Lower leg skin (tissue), 4 donors: ENCODE data around the gene LYRM7. TPM values are rescaled to one million over a fixed set of nuclear protein-coding genes. Genes with fewer than 3 reads are reported as not detected.
"Not testable (repeated sequence)": the region's sequence is repeated elsewhere in the genome, so short reads cannot be mapped to it uniquely, and the experiment has no call there.

ENCODE experiments used
- DNase-seq, 2 donors: peaks; one replicate each; pipeline ENCODE4 v3.0.0-alpha.2; 2019; ENCODE audit warnings: low spot score in 2 of 2
- H3K4me3 ChIP-seq: fragments of 200-600 bp; sonication (generic); 2 replicates; pipeline ENCODE4 v1.5.1; 2017; ENCODE audit warnings: mild to moderate bottlenecking, low read depth; ENCODE audit not compliant: poor library complexity, severe bottlenecking
- POLR2A ChIP-seq, 2 donors: fragments of 450-650 bp; IDR thresholded peaks; one replicate each; pipeline ENCODE4 v1.6.1; 2016 to 2017; ENCODE audit warnings: antibody characterized with exemption in 2 of 2, mild to moderate bottlenecking in 1 of 2, moderate library complexity in 1 of 2
- WGBS, 2 donors: methylation state at CpG; one replicate each; pipeline ENCODE4 v1.1.5; 2018; 5-methylcytosine and 5-hydroxymethylcytosine counted together
- intact Hi-C: fragments of 100-400 bp; cut with DNase I; formaldehyde crosslinking; loops from one replicate; pipeline ENCODE4 v1.15.0; 2023; ENCODE audit warnings: low total_unique reads
- total RNA-seq, 4 donors: library from RNA; depleted of rRNA; stranded (reverse); fragments of >200 nt; gene quantifications; one replicate each; pipeline ENCODE4 v1.1.0, GENCODE V29; 2016
- TF ChIP-seq, protein P1 (sequence below), 3 donors: fragments of 450-650 bp; IDR thresholded peaks; one replicate each; pipeline ENCODE4 v1.5.1; 2016; ENCODE audit warnings: antibody characterized with exemption in 3 of 3, mild to moderate bottlenecking in 3 of 3, moderate library complexity in 2 of 3

The LYRM7 gene
- total RNA-seq, 4 donors from 2014 or later, result 4.1 to 15.7 (median 5.8) TPM

- TF ChIP-seq, protein P1, sequence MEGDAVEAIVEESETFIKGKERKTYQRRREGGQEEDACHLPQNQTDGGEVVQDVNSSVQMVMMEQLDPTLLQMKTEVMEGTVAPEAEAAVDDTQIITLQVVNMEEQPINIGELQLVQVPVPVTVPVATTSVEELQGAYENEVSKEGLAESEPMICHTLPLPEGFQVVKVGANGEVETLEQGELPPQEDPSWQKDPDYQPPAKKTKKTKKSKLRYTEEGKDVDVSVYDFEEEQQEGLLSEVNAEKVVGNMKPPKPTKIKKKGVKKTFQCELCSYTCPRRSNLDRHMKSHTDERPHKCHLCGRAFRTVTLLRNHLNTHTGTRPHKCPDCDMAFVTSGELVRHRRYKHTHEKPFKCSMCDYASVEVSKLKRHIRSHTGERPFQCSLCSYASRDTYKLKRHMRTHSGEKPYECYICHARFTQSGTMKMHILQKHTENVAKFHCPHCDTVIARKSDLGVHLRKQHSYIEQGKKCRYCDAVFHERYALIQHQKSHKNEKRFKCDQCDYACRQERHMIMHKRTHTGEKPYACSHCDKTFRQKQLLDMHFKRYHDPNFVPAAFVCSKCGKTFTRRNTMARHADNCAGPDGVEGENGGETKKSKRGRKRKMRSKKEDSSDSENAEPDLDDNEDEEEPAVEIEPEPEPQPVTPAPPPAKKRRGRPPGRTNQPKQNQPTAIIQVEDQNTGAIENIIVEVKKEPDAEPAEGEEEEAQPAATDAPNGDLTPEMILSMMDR (IDR thresholded peaks at IDR 0.05), result no peak
- no peak for TF ChIP-seq POLR2A (IDR thresholded peaks at IDR 0.05)
- DNase-seq, result no peak
- intact Hi-C loops, result no loop called here
- H3K4me3 ChIP-seq, result no peak overlapping the region
- WGBS, 2 donors, result 95 to 99% methylated on average over 4 of the region's 4 CpGs
Observed at GRCh38 chr5:131246504-131246903, 75.8 kb downstream of the LYRM7 start.

- no peak for DNase-seq
- TF ChIP-seq, protein P1 (IDR thresholded peaks at IDR 0.05), result no peak
- TF ChIP-seq POLR2A (IDR thresholded peaks at IDR 0.05), result no peak
- 69 to 76% methylated on average over 3 of the region's 3 CpGs for WGBS, 2 donors
- intact Hi-C loops, result no loop called here
- H3K4me3 ChIP-seq, result no peak overlapping the region
Observed at GRCh38 chr5:131250751-131251475, 80.2 kb downstream of the LYRM7 start.

GRCh38 chr5:131252824-131253171 lies 82.1 kb downstream of the LYRM7 start:
- 72% methylated on average over 6 of the region's 6 CpGs for WGBS, 2 donors
- H3K4me3 ChIP-seq, result no peak overlapping the region
- DNase-seq, result peak; percentile 69 to 90
- TF ChIP-seq POLR2A (IDR thresholded peaks at IDR 0.05), result no peak
- TF ChIP-seq, protein P1 (IDR thresholded peaks at IDR 0.05), result no peak
- intact Hi-C loops, result no loop called here

DNA sequence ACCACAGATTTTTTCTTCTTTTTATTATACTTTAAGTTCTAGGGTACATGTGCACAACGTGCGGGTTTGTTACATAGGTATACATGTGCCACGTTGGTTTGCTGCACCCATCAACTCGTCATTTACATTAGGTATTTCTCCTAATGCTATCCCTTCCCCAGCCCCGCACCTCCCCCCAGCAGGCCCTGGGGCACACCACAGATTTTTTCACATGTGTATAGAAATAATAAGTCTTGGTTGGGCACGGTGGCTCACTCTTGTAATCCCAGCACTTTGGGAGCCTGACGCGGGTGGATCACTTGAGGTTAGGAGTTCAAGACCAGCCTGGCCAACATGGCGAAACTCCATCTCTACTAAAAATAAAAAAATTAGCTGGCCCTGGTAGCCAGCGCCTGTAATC lies 83.3 kb downstream of the LYRM7 start:
- intact Hi-C loops, DNase-seq, H3K4me3 ChIP-seq: not testable (repeated sequence)
- WGBS, 2 donors, result 89 to 91% methylated on average over 10 of the region's 10 CpGs

- no peak for DNase-seq
- intact Hi-C loops, result no loop called here
- no peak overlapping the region for H3K4me3 ChIP-seq
- 65 to 76% methylated on average over 2 of the region's 2 CpGs for WGBS, 2 donors
- TF ChIP-seq, protein P1 (IDR thresholded peaks at IDR 0.05), result no peak
- no peak for TF ChIP-seq POLR2A (IDR thresholded peaks at IDR 0.05)
Observed at GRCh38 chr5:131254741-131255140, 84.0 kb downstream of the LYRM7 start.

Other genes with a start within 250 kb of the LYRM7 start
- gene HINT1, start 5.7 kb upstream of the LYRM7 start, total RNA-seq, result 100 to 1,000 TPM; 154 to 211 (median 190) TPM
- gene CDC42SE2, start 93.1 kb downstream of the LYRM7 start, total RNA-seq, result 10 to 100 TPM; 28.3 to 41.9 (median 34.2) TPM